Psoas muscle (tissue), 8 donors: Measurements from ENCODE around the gene CALHM2. TPM values are rescaled to one million over a fixed set of nuclear protein-coding genes. Genes with fewer than 3 reads are reported as not detected.

Source experiments
- ATAC-seq, 4 donors: fragments of 200-7000 bp; cut with Tn5 transposase; one replicate each; pipeline ENCODE4 v1.9.1; 2020; ENCODE audit warnings: moderate library complexity in 3 of 4, mild to moderate bottlenecking in 2 of 4
- DNase-seq, 2 donors: peaks; one replicate each; pipeline ENCODE4 v3.0.0-alpha.2; 2020
- H3K27ac ChIP-seq: fragments of 200-600 bp; one replicate; pipeline ENCODE4 v1.8.0; 2022
- H3K27me3 ChIP-seq, 3 donors: fragments of 200-600 bp in 1 of 3; one replicate each; pipeline versions ENCODE4 v1.6.1 to v1.8.0; 2013 to 2022; ENCODE audit warnings: low read length in 2 of 3, mild to moderate bottlenecking in 2 of 3, moderate library complexity in 1 of 3; ENCODE audit not compliant: insufficient read depth in 3 of 3
- H3K36me3 ChIP-seq, 2 donors: fragments of 200-600 bp in 1 of 2; one replicate each; pipeline versions ENCODE4 v1.6.1 to v1.8.0; 2013 to 2022; ENCODE audit warnings: low read depth in 1 of 2, mild to moderate bottlenecking in 1 of 2, moderate library complexity in 1 of 2; ENCODE audit not compliant: insufficient read depth in 1 of 2
- H3K4me1 ChIP-seq: fragments of 200-600 bp; one replicate; pipeline ENCODE4 v1.8.0; 2022
- H3K4me3 ChIP-seq: fragments of 200-600 bp; one replicate; pipeline ENCODE4 v1.8.0; 2022; ENCODE audit warnings: mild to moderate bottlenecking
- H3K9me3 ChIP-seq: fragments of 200-600 bp; one replicate; pipeline ENCODE4 v1.8.0; 2022
- CTCF ChIP-seq: fragments of 200-600 bp; IDR thresholded peaks from one replicate; pipeline ENCODE4 v1.8.0; 2022; ENCODE audit warnings: antibody characterized with exemption
- WGBS, 3 donors: extraction: QIAGEN DNeasy Blood & Tissue Kit; methylation state at CpG; one replicate each; pipeline versions ENCODE4 v1.1.6 to v1.1.7; 2013; 5-methylcytosine and 5-hydroxymethylcytosine counted together
- intact Hi-C, 2 donors: fragments of 100-400 bp; cut with DNase I; formaldehyde crosslinking; loops; one replicate each; pipeline versions ENCODE4 v1.11.0 to v1.14.2; 2022
- polyA plus RNA-seq, 3 donors: library from polyadenylated mRNA; stranded (reverse); fragments of 200-250 nt; gene quantifications; one replicate each; pipeline ENCODE4 v1.2.3, GENCODE V29; 2013
- total RNA-seq, 4 donors: library from RNA; stranded (reverse); fragmentation: NEBNext Ultra II Directional in 2 of 4; extraction: Animal tissue kit (Norgen Biotek cat#: 25700) in 2 of 4; gene quantifications; one replicate each; pipeline versions ENCODE4 v1.2.1 to v1.2.4, GENCODE V29; 2021 to 2023
- donor health status: healthy with polysubstance abuse.
- donor health status: DM: no; HTN: no; CAD: no; lungs with moderate emphysema.
- donor health status: Bipolar disorder and iron deficiency.
- donor health status: healthy.
- donor health status: DM: yes; HTN: yes; CAD: no.
- donor health status: DM: no; HTN: no; CAD: no.
- donor health status: DM: no; HTN: no; CAD: no.
- donor health status: DM: yes; HTN: yes; CAD: no.

CALHM2 gene
- total and polyA plus RNA-seq, 7 donors = 6.3 to 9.3 (median 7.5) TPM

GRCh38 chr10:103455235-103455634 is 3.1 kb upstream of the CALHM2 start:
- no peak overlapping the region for H3K4me3 ChIP-seq
- no peaks in the 10 kb centered on the region for H3K36me3 ChIP-seq
- peaks cover 0 to 7% (median 0%) of the 10 kb centered on the region in 3 donors for H3K27me3 ChIP-seq
- no peaks in the 10 kb centered on the region for H3K9me3 ChIP-seq
- DNase-seq (peak in 1 of 2 donors; percentile 38), ATAC-seq (no peak)
- 77 to 78% (median 77%) methylated on average over 22 to 25 of the region's 25 CpGs for WGBS, 3 donors
- intact Hi-C loops = no loop called here
- H3K4me1 ChIP-seq = peaks cover 5% of the 10 kb centered on the region
- no peak overlapping the region for H3K27ac ChIP-seq
- no peak for TF ChIP-seq CTCF

- WGBS, 3 donors = 84 to 88% (median 85%) methylated on average over 4 of the region's 4 CpGs
Measured at GRCh38 chr10:103454026-103454425, 1.9 kb upstream of the CALHM2 start.

GRCh38 chr10:103452506-103453230 is 498 bp upstream of the CALHM2 start:
- peaks cover 0 to 21% of the 10 kb centered on the region in 2 donors for H3K36me3 ChIP-seq
- peak in 1 of 4 donors; percentile 18 for ATAC-seq
- intact Hi-C loops = no loop called here

More at GRCh38 chr10:103454026-103454425, 1.9 kb upstream of the CALHM2 start:
- DNase-seq = peak in 1 of 2 donors; percentile 50
- no peak for TF ChIP-seq CTCF
- intact Hi-C loops = no loop called here
- no peak for ATAC-seq
- Histone ChIP-seq H3K9me3 (no peaks in the 10 kb centered on the region), H3K27me3 (peaks cover 0 to 7% (median 0%) of the 10 kb centered on the region in 3 donors), H3K27ac (no peak overlapping the region), H3K4me3 (no peak overlapping the region), H3K36me3 (peaks cover 0 to 8% of the 10 kb centered on the region in 2 donors), H3K4me1 (peaks cover 13% of the 10 kb centered on the region)

GRCh38 chr10:103451091-103451813 is 918 bp downstream of the CALHM2 start:
- intact Hi-C loops = no loop called here
- peaks cover 7 to 35% of the 10 kb centered on the region in 2 donors for H3K36me3 ChIP-seq

More at GRCh38 chr10:103452506-103453230, 498 bp upstream of the CALHM2 start:
- Histone ChIP-seq H3K4me3 (peak overlapping the region; percentile 74), H3K4me1 (peaks cover 13% of the 10 kb centered on the region), H3K27me3 (peaks cover 0 to 7% (median 0%) of the 10 kb centered on the region in 3 donors), H3K9me3 (no peaks in the 10 kb centered on the region), H3K27ac (peak overlapping the region; percentile 76)
- 30 to 36% (median 34%) methylated on average over 24 to 27 of the region's 27 CpGs for WGBS, 3 donors
- no peak for TF ChIP-seq CTCF
- DNase-seq = peak in 1 of 2 donors; percentile 39

More at GRCh38 chr10:103451091-103451813, 918 bp downstream of the CALHM2 start:
- peak; percentile 77 to 85 for DNase-seq
- WGBS, 3 donors = 22 to 27% (median 22%) methylated on average over 14 of the region's 14 CpGs
- H3K27me3 ChIP-seq = peaks cover 0 to 7% (median 0%) of the 10 kb centered on the region in 3 donors
- H3K4me1 ChIP-seq = peaks cover 19% of the 10 kb centered on the region
- no peaks in the 10 kb centered on the region for H3K9me3 ChIP-seq
- H3K27ac ChIP-seq = peak overlapping the region; percentile 76
- TF ChIP-seq CTCF = no peak
- peak overlapping the region; percentile 74 for H3K4me3 ChIP-seq
- ATAC-seq = peak; percentile 19 to 49 (median 42)
